Stomach (tissue), 4 donors: Measurements from ENCODE around the gene WNT9A.

Experiments used
- CTCF ChIP-seq, 7 experiments: fragments of 450-650 bp in 4 of 7; fragments of 200-600 bp in 3 of 7; sonication (generic) in 3 of 7; IDR thresholded peaks; one replicate each; pipeline ENCODE4 v1.5.1; 2016 to 2019; ENCODE audit warnings: antibody characterized with exemption in 7 of 7, control low read depth in 2 of 7, mild to moderate bottlenecking in 1 of 7
- EP300 ChIP-seq: sonication (generic); formaldehyde crosslinking; IDR thresholded peaks from one replicate; pipeline ENCODE4 v1.6.1; 2017; ENCODE audit warnings: antibody characterized with exemption
- POLR2A ChIP-seq, 4 donors: fragments of 450-650 bp; IDR thresholded peaks; one replicate each; pipeline ENCODE4 v1.6.1; 2016; ENCODE audit warnings: antibody characterized with exemption in 4 of 4, control low read depth in 2 of 4, mild to moderate bottlenecking in 1 of 4, moderate library complexity in 1 of 4
- POLR2AphosphoS5 ChIP-seq, 3 donors: sonication (generic); formaldehyde crosslinking; IDR thresholded peaks; one replicate each; pipeline ENCODE4 v1.6.1; 2016; ENCODE audit warnings: antibody characterized with exemption in 3 of 3

- no peak for TF ChIP-seq CTCF (IDR thresholded peaks at IDR 0.05)
- no peak for TF ChIP-seq POLR2AphosphoS5 (IDR thresholded peaks at IDR 0.05)
- no peak for TF ChIP-seq EP300
- no peak for TF ChIP-seq POLR2A (IDR thresholded peaks at IDR 0.05)
These were observed 6.2 kb downstream of the WNT9A start for GRCh38 chr1:227941509-227942020.
